Uterus (tissue), 4 donors: ENCODE results near the gene SCAPER. TPM values are rescaled to one million over a fixed set of nuclear protein-coding genes. Genes with fewer than 3 reads are reported as not detected.

ENCODE experiments used
- DNase-seq, 2 donors: peaks; one replicate each; pipeline ENCODE4 v3.0.0-alpha.2; 2019 to 2020
- H3K27ac ChIP-seq, 2 donors: fragments of 200-600 bp; sonication (generic); 1 replicate in 1 of 2; 2 replicates in 1 of 2; pipeline ENCODE4 v1.5.1; 2016 to 2018
- H3K27me3 ChIP-seq, 2 donors: fragments of 200-600 bp; sonication (generic); one replicate each; pipeline ENCODE4 v1.5.1; 2018 to 2019; ENCODE audit warnings: control low read depth in 1 of 2
- H3K36me3 ChIP-seq, 2 donors: fragments of 200-600 bp; sonication (generic); one replicate each; pipeline ENCODE4 v1.5.1; 2019; ENCODE audit warnings: control low read depth in 1 of 2
- H3K4me1 ChIP-seq, 2 donors: fragments of 200-600 bp; sonication (generic); one replicate each; pipeline ENCODE4 v1.5.1; 2018 to 2019; ENCODE audit warnings: control low read depth in 1 of 2
- H3K4me3 ChIP-seq, 2 donors: fragments of 200-600 bp; sonication (generic); 1 replicate in 1 of 2; 2 replicates in 1 of 2; pipeline ENCODE4 v1.5.1; 2018 to 2019; ENCODE audit warnings: mild to moderate bottlenecking in 1 of 2
- H3K9me3 ChIP-seq, 2 donors: fragments of 200-600 bp; sonication (generic); one replicate each; pipeline ENCODE4 v1.5.1; 2019; ENCODE audit warnings: control low read depth in 1 of 2
- POLR2A ChIP-seq, 2 donors: fragments of 450-650 bp; IDR thresholded peaks; one replicate each; pipeline ENCODE4 v1.6.1; 2016; ENCODE audit warnings: antibody characterized with exemption in 2 of 2, mild to moderate bottlenecking in 1 of 2, moderate library complexity in 1 of 2
- intact Hi-C: fragments of 100-400 bp; cut with DNase I; formaldehyde crosslinking; loops from one replicate; pipeline ENCODE4 v1.15.1; 2023; ENCODE audit warnings: low total_unique reads
- total RNA-seq, 4 donors: library from RNA; depleted of rRNA in 3 of 4; stranded (reverse); fragments of >200 nt in 3 of 4; gene quantifications; one replicate each; pipeline versions ENCODE4 v1.1.0 to v1.2.4, GENCODE V29; 2014 to 2023
- TF ChIP-seq, protein P1 (sequence below), 4 experiments: fragments of 200-600 bp in 2 of 4; fragments of 450-650 bp in 2 of 4; sonication (generic) in 2 of 4; IDR thresholded peaks; one replicate each; pipeline ENCODE4 v1.5.1; 2016 to 2019; ENCODE audit warnings: antibody characterized with exemption in 4 of 4, mild to moderate bottlenecking in 2 of 4, moderate library complexity in 1 of 4
- donor health status: DM: yes; HTN: yes; CAD: no.

Gene SCAPER
- total RNA-seq, 4 donors from 2014 or later: 10.6 to 74.2 (median 32.9) TPM

DNA sequence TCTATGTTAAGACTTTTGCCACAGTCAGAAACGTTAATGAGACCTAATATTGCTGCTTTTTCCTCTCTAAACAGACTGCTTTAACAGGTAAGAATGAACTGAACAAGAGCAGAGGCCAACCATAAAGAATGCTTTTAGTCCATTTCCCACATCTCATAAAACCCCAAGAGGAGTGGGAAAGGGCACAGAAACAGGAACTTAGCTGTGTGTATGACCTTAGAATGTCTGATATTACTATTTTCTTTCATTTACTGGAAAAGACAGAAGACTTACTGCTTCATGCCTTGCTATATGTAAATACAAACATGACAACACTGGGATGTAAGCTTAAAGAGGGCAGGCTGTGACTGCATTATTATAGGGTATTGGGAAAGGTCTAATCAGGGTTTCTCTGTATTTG, 453.6 kb downstream of the SCAPER start:
- TF ChIP-seq POLR2A (IDR thresholded peaks at IDR 0.05): no peak
- TF ChIP-seq, protein P1, sequence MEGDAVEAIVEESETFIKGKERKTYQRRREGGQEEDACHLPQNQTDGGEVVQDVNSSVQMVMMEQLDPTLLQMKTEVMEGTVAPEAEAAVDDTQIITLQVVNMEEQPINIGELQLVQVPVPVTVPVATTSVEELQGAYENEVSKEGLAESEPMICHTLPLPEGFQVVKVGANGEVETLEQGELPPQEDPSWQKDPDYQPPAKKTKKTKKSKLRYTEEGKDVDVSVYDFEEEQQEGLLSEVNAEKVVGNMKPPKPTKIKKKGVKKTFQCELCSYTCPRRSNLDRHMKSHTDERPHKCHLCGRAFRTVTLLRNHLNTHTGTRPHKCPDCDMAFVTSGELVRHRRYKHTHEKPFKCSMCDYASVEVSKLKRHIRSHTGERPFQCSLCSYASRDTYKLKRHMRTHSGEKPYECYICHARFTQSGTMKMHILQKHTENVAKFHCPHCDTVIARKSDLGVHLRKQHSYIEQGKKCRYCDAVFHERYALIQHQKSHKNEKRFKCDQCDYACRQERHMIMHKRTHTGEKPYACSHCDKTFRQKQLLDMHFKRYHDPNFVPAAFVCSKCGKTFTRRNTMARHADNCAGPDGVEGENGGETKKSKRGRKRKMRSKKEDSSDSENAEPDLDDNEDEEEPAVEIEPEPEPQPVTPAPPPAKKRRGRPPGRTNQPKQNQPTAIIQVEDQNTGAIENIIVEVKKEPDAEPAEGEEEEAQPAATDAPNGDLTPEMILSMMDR (IDR thresholded peaks at IDR 0.05): no peak
- H3K27me3 ChIP-seq: no peaks in the 10 kb centered on the region
- no peak overlapping the region for H3K27ac ChIP-seq
- intact Hi-C loops: no loop called here
- no peak for DNase-seq
- H3K4me1 ChIP-seq: no peaks in the 10 kb centered on the region
- H3K4me3 ChIP-seq: no peak overlapping the region
- H3K36me3 ChIP-seq: no peaks in the 10 kb centered on the region
- H3K9me3 ChIP-seq: no peaks in the 10 kb centered on the region

DNA sequence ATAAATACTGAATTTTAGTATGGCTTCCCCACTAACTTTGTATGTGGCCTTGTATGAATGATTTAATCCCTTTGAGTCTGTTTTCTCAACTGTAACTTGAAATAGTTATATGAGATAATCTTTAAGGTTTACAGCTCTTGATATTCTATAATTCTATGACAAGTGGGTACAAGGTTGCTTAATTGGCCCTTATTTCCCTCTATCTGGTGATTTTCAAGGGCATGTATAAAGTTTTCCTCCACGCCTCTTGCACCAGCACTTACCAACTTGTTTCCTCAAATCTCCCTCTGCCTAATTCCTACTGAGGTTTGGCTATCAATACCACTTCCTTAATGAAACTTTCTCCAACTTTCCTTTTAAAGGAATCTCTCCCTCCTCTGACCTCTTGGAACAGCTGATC, 455.7 kb downstream of the SCAPER start:
- H3K27me3 ChIP-seq: no peaks in the 10 kb centered on the region
- H3K27ac ChIP-seq: no peak overlapping the region
- TF ChIP-seq, protein P1 (IDR thresholded peaks at IDR 0.05): no peak
- no peak for TF ChIP-seq POLR2A (IDR thresholded peaks at IDR 0.05)
- H3K9me3 ChIP-seq: no peaks in the 10 kb centered on the region
- no peak overlapping the region for H3K4me3 ChIP-seq
- intact Hi-C loops: no loop called here
- DNase-seq: no peak
- no peaks in the 10 kb centered on the region for H3K36me3 ChIP-seq
- no peaks in the 10 kb centered on the region for H3K4me1 ChIP-seq

DNA sequence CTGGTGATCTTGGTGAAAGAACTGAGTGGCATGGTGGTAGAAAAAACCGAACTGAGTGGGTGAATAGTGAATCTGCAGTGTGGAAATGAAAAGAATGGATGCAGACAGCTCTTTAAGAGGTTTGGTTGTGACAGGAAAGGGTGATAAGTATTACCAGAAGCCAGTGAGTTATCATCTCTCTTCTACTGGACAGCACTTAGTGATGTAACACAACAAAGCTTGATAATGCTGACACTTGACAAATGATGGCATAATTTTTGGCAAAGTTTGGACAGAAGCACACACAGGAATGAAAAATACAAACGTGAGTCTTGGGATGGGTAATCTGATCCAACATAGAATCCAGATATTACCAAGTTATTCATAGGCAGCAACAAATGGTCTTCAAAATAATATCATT, 456.4 kb downstream of the SCAPER start:
- no peak for TF ChIP-seq POLR2A (IDR thresholded peaks at IDR 0.05)
- TF ChIP-seq, protein P1 (IDR thresholded peaks at IDR 0.05): no peak
- intact Hi-C loops: no loop called here
- Histone ChIP-seq H3K27me3 (no peaks in the 10 kb centered on the region), H3K36me3 (no peaks in the 10 kb centered on the region), H3K9me3 (no peaks in the 10 kb centered on the region), H3K27ac (no peak overlapping the region), H3K4me3 (no peak overlapping the region), H3K4me1 (no peaks in the 10 kb centered on the region)
- no peak for DNase-seq

DNA sequence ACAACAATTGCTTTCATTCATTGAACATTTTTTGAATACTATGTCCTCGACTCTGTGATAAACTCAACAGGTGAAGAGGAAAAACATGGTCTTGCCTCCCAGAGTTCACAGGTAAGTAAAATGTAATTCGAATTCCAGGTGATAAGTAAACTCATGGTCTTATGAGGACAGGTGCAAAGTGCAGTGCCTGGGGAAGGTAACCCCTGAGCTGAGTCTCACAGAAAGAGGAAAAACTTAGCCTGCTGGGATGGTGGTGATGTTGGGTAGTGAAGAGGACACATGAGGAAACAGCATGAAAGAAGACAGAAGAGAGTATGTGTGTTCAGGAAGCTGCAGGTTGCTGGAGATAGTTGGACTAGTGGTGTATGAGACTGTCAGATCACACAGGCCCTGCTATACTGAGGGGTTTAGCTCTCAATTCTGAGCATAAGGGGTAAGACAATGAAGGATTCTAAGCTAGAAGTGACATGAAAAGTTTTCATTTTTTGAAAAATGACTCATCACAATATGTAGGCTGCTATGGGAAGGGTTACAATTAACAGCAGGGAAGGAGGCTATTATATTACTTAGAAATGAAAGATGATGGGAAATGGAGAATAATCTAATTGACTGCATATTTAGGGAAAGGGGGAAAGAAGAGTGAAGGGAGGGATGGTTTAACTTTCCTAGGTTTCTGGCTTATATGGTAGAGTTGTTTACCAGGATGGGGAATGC, 457.3 kb downstream of the SCAPER start:
- H3K4me1 ChIP-seq: no peaks in the 10 kb centered on the region
- no peaks in the 10 kb centered on the region for H3K27me3 ChIP-seq
- H3K4me3 ChIP-seq: no peak overlapping the region
- TF ChIP-seq, protein P1 (IDR thresholded peaks at IDR 0.05): no peak
- TF ChIP-seq POLR2A (IDR thresholded peaks at IDR 0.05): no peak
- intact Hi-C loops: no loop called here
- DNase-seq: no peak
- no peaks in the 10 kb centered on the region for H3K36me3 ChIP-seq
- no peaks in the 10 kb centered on the region for H3K9me3 ChIP-seq
- H3K27ac ChIP-seq: no peak overlapping the region

DNA sequence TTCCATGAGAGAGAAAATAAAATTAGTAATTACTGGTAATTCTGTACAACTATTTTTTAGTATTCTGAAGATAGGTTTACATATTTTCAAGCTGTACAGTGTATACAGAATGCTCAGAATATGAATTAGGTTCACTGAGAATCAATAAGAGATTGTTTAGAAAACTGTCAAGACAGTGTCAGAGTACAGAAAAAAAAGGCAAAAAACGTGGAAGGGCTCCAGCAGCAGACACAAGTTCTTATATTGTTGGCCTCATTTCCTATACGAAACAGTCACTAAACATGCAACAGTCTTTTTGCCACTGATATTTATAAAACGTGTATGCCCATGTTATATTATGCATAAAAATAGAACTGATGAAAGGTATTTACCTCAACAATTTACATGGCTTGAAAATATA, 464.7 kb downstream of the SCAPER start:
- H3K4me1 ChIP-seq: no peaks in the 10 kb centered on the region
- H3K36me3 ChIP-seq: no peaks in the 10 kb centered on the region
- DNase-seq: no peak
- no peaks in the 10 kb centered on the region for H3K9me3 ChIP-seq
- H3K27ac ChIP-seq: no peak overlapping the region
- no peaks in the 10 kb centered on the region for H3K27me3 ChIP-seq
- TF ChIP-seq, protein P1 (IDR thresholded peaks at IDR 0.05): no peak
- TF ChIP-seq POLR2A (IDR thresholded peaks at IDR 0.05): no peak
- H3K4me3 ChIP-seq: no peak overlapping the region
- intact Hi-C loops: no loop called here
